Karpas-422 (cell line): ENCODE measurements around the gene ELMO3. TPM values are rescaled to one million over a fixed set of nuclear protein-coding genes. Genes with fewer than 3 reads are reported as not detected.

ENCODE experiments used
- DNase-seq: peaks from one replicate; pipeline ENCODE4 v3.0.0-alpha.2; 2015
- H2AFZ ChIP-seq: fragments of 200-600 bp; sonication (generic); 2 replicates; pipeline ENCODE4 v1.6.1; 2014; ENCODE audit warnings: antibody characterized with exemption, low read length, mixed read lengths
- H3K27ac ChIP-seq: fragments of 200-600 bp; sonication (generic); 2 replicates; pipeline ENCODE4 v1.5.1; 2014; ENCODE audit warnings: mild to moderate bottlenecking, low read length, moderate library complexity
- H3K27me3 ChIP-seq: fragments of 200-600 bp; sonication (generic); 2 replicates; pipeline ENCODE4 v1.6.1; 2014; ENCODE audit warnings: low read length, mixed read lengths
- H3K36me3 ChIP-seq: fragments of 200-600 bp; sonication (generic); 2 replicates; pipeline ENCODE4 v1.6.1; 2014; ENCODE audit warnings: low read length, mixed read lengths; ENCODE audit not compliant: insufficient read depth
- H3K4me1 ChIP-seq: fragments of 200-600 bp; sonication (generic); 2 replicates; pipeline ENCODE4 v1.6.1; 2014; ENCODE audit warnings: mild to moderate bottlenecking, low read length, mixed read lengths
- H3K4me2 ChIP-seq: fragments of 200-600 bp; sonication (generic); 2 replicates; pipeline ENCODE4 v1.6.1; 2014; ENCODE audit warnings: low read length, low read depth, mild to moderate bottlenecking; ENCODE audit not compliant: poor library complexity, severe bottlenecking
- H3K4me3 ChIP-seq: fragments of 200-600 bp; sonication (generic); 2 replicates; pipeline ENCODE4 v1.5.1; 2014; ENCODE audit warnings: mild to moderate bottlenecking, antibody characterized with exemption, low read length, mixed read lengths
- H3K79me2 ChIP-seq: fragments of 200-600 bp; sonication (generic); 2 replicates; pipeline ENCODE4 v1.6.1; 2014; ENCODE audit warnings: mild to moderate bottlenecking, low read length, mixed read lengths
- H3K9ac ChIP-seq: fragments of 200-600 bp; sonication (generic); 2 replicates; pipeline ENCODE4 v1.6.0; 2014; ENCODE audit warnings: low read length
- H3K9me2 ChIP-seq: fragments of 200-600 bp; sonication (generic), shearing (Covaris generic); replicated peaks from 2 replicates; pipeline ENCODE4 v1.6.0; 2014; ENCODE audit warnings: mild to moderate bottlenecking, low read length, moderate library complexity; ENCODE audit not compliant: insufficient read depth
- H3K9me3 ChIP-seq: fragments of 300-700, 200-600 bp; sonication (generic); 2 replicates; pipeline ENCODE4 v1.6.1; 2014; ENCODE audit warnings: low read length, mixed read lengths
- H4K20me1 ChIP-seq: fragments of 200-600 bp; sonication (generic); 2 replicates; pipeline ENCODE4 v1.6.1; 2014; ENCODE audit warnings: mild to moderate bottlenecking, antibody characterized with exemption, low read length, low read depth; ENCODE audit not compliant: insufficient read depth
- total RNA-seq: library from RNA; depleted of rRNA; stranded (reverse); fragments of >200 nt; shearing (Covaris generic); gene quantifications from 2 replicates; pipeline ENCODE4 v1.2.3, GENCODE V29; 2014; ENCODE audit warnings: low replicate concordance

ELMO3 gene
- total RNA-seq, 1 experiment from 2014 or later, result 0.82 TPM

DNA sequence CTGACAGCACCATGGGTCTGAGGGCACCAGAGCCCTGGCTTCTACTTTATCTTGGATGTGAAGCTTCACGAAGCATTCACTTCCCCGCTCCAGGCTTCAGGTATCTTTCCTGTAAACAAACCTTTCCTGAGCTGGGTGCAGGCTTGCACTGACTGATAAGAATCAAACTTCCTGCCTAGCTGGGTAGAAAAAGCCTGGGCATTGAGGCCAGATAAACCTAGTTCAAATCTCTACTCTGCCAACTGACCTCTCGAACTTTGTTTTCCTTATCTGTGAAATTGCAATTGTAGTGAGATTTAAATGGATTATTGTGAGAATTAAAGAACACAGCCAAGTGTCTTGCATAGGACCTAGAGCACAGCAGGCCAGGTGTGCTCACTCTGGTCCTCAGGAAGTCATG lies 25.1 kb downstream of the ELMO3 start:
- H3K36me3 ChIP-seq, result peaks cover 4% of the 10 kb centered on the region; the same call in 1 of the 2 replicates
- H3K27ac ChIP-seq, result no peak overlapping the region
- peaks cover 27% of the 10 kb centered on the region for H3K79me2 ChIP-seq
- no peak overlapping the region for H3K4me2 ChIP-seq
- no peak overlapping the region for H3K4me3 ChIP-seq
- DNase-seq, result no peak
- no peak overlapping the region for H2AFZ ChIP-seq
- H3K4me1 ChIP-seq, result peaks cover 30% of the 10 kb centered on the region
- no peaks in the 10 kb centered on the region for H3K9me2 ChIP-seq
- no peak overlapping the region for H3K9ac ChIP-seq
- no peaks in the 10 kb centered on the region for H3K27me3 ChIP-seq
- peaks cover 10% of the 10 kb centered on the region; the same call in 1 of the 2 replicates for H4K20me1 ChIP-seq
- no peaks in the 10 kb centered on the region for H3K9me3 ChIP-seq

DNA sequence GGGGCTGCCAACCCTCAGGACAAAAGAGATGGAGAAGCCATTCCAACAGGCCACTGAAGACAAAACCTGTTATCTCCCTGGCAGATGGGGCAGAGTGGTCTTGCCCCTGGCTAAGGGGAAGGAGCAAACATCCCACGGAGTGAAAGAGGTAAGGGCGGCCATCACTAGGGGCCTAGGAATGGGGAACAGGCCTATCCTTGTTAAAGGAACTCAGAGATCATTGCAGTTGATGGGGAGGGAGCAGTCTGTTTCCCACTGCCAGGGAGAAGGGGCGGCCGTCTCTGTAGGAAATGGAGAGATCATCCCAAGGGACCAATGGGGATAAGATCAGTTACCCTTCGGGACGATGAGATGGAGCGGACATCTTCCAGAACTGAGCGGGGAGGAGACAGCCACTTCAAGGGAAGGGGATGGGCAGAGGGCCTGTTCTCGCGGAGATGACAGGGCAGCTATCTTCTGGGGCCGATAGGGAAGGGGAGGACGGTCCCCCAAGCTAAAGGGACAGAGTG lies 27.4 kb downstream of the ELMO3 start:
- H3K27ac ChIP-seq, result peak overlapping the region; percentile 5; the same call in 1 of the 2 replicates
- peak overlapping the region; percentile 91 for H3K4me2 ChIP-seq
- peak overlapping the region; percentile 38; the same call in 1 of the 2 replicates for H2AFZ ChIP-seq
- peak overlapping the region; percentile 79 for H3K9ac ChIP-seq
- no peak for DNase-seq
- H4K20me1 ChIP-seq, result peaks cover 10% of the 10 kb centered on the region; the same call in 1 of the 2 replicates
- H3K4me3 ChIP-seq, result peak overlapping the region; percentile 97
- H3K4me1 ChIP-seq, result peaks cover 30% of the 10 kb centered on the region
- no peaks in the 10 kb centered on the region for H3K9me2 ChIP-seq
- H3K36me3 ChIP-seq, result peaks cover 9% of the 10 kb centered on the region; the same call in 1 of the 2 replicates
- H3K9me3 ChIP-seq, result no peaks in the 10 kb centered on the region
- peaks cover 29% of the 10 kb centered on the region for H3K79me2 ChIP-seq
- no peaks in the 10 kb centered on the region for H3K27me3 ChIP-seq

DNA sequence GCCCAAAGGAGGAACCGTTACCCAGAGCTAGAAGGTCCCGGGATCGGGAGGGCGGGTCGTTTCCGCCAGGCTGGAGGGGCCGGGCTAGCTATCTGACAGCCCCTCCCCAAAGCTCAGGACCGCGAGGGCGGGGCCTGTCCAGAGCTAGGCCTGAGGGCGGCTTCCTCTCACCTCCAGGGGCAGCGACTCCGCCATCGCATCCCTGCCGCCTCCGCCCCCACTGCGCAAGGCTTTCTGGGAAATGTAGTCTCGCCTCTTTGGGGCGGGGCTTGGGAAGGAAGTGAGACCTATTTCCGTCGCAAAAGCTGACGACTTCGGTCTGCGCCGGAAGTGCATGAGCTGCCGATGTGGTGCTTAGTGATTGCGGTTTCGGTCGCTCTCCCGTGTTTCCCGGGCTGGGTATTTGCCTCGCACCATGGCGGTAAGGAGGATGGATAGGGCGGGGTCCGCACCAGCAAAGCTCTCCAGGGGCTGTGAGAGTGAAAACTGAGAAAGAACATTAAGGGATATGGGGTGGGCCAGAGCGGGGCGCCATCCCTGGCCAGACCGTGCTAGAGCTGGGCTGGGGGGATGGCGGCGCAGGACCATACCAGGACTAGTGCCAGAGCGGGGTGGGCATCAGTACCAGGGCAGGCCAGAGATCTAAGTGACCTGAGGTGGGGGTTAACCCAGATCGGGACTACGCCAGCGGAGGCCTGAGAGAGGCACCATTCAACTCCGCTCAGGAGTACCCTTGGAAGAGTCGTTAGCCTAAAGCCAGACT lies 28.1 kb downstream of the ELMO3 start, which contains the start of gene TMEM208:
Gene TMEM208 (plus strand): TSS at position 327 of the 763 bp plus-strand sequence. CDS start 89 bp downstream, at position 416.
- H2AFZ ChIP-seq, result peak within 1 kb of the TSS; percentile 38; the same call in 1 of the 2 replicates

DNA sequence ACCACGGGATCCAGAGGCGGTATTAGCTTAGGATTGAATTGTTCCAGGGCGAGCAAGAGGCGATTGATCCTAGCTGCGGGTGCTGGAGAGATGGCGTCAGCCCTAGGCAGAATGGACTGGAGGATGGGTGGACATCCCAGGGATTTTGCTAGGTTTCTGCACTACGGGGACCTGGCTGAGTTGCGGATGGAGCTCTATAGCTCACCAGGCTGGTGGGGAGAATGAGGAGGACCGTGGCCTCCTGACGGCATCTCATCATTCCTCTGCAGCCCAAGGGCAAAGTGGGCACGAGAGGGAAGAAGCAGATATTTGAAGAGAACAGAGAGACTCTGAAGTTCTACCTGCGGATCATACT lies 28.6 kb downstream of the ELMO3 start:
- Histone ChIP-seq H4K20me1 (peaks cover 10% of the 10 kb centered on the region; the same call in 1 of the 2 replicates), H3K36me3 (peaks cover 15% of the 10 kb centered on the region; the same call in 1 of the 2 replicates), H3K4me3 (peak overlapping the region; percentile 97), H3K79me2 (peaks cover 29% of the 10 kb centered on the region), H3K4me2 (peak overlapping the region; percentile 91), H3K9me2 (no peaks in the 10 kb centered on the region), H2AFZ (no peak overlapping the region), H3K27ac (no peak overlapping the region), H3K27me3 (no peaks in the 10 kb centered on the region), H3K9ac (peak overlapping the region; percentile 91), H3K9me3 (no peaks in the 10 kb centered on the region), H3K4me1 (peaks cover 30% of the 10 kb centered on the region)
- DNase-seq, result no peak

More for the DNA sequence above, 28.1 kb downstream of the ELMO3 start, which contains the start of gene TMEM208:
- Histone ChIP-seq H3K79me2 (peaks cover 29% of the 10 kb centered on the region), H3K4me1 (peaks cover 30% of the 10 kb centered on the region), H3K4me3 (peak within 1 kb of the TSS; percentile 97), H3K9me3 (no peaks in the 10 kb centered on the region), H4K20me1 (peaks cover 10% of the 10 kb centered on the region; the same call in 1 of the 2 replicates), H3K9ac (peak within 1 kb of the TSS; percentile 91), H3K27ac (peak within 1 kb of the TSS; percentile 5; the same call in 1 of the 2 replicates), H3K4me2 (peak within 1 kb of the TSS; percentile 91), H3K36me3 (peaks cover 15% of the 10 kb centered on the region; the same call in 1 of the 2 replicates), H3K9me2 (no peaks in the 10 kb centered on the region), H3K27me3 (no peaks in the 10 kb centered on the region)
- peak; percentile 100 for DNase-seq

DNA sequence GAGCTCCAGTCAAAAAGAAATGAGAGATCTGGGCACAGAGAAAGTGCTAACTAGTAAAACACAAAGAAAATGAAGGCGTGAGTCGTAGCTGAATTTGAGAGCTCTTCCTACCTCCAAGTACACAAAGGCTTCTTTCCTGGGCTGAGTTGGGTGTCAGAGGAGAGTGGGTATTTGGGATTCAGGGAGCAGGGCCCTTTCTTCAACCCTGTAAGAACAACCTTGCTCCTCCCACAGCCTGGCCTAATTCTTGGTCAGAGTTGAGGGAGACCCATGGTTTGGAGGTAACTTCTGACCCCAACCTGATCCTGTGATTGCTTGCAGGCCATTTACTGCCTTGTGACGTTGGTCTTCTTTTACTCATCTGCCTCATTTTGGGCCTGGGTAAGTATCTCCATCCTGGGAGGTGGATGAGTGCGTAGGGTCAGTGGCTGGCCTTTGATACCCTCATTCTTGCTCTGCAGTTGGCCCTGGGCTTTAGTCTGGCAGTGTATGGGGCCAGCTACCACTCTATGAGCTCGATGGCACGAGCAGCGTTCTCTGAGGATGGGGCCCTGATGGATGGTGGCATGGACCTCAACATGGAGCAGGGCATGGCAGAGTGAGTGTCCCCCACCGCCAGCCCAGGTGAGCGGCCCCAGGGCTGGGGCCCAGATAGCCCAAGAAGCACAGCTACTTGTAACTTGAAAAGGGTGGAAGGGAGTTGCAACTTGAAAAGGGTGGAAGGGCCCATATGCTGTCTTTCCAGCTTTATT lies 29.3 kb downstream of the ELMO3 start:
- H3K9ac ChIP-seq, result peak overlapping the region; percentile 91

DNA sequence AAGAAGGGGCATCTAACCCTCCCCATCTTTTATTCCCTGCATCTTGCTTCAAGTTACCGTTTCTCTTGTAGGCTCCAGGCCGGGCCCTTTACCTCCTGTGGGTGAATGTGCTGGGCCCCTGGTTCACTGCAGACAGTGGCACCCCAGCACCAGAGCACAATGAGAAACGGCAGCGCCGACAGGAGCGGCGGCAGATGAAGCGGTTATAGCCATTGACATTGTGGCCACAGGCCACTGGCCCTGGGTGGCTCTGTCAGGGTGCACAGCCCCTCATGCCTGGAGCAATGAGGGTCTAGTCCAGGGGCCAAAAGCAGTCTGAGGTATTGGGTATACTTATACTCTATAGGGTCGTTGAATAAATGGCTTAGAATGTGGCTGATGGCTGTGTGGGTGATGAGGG lies 30.0 kb downstream of the ELMO3 start:
- no peak overlapping the region for H2AFZ ChIP-seq
- DNase-seq, result no peak
- H3K27ac ChIP-seq, result no peak overlapping the region
- H3K36me3 ChIP-seq, result peaks cover 15% of the 10 kb centered on the region; the same call in 1 of the 2 replicates
- peaks cover 29% of the 10 kb centered on the region for H3K79me2 ChIP-seq
- no peaks in the 10 kb centered on the region for H3K9me3 ChIP-seq
- no peak overlapping the region for H3K9ac ChIP-seq
- no peak overlapping the region for H3K4me3 ChIP-seq
- H3K4me2 ChIP-seq, result no peak overlapping the region
- H3K9me2 ChIP-seq, result no peaks in the 10 kb centered on the region
- no peaks in the 10 kb centered on the region for H3K27me3 ChIP-seq
- H4K20me1 ChIP-seq, result peaks cover 10% of the 10 kb centered on the region; the same call in 1 of the 2 replicates
- H3K4me1 ChIP-seq, result peaks cover 30% of the 10 kb centered on the region

More for the DNA sequence above, 29.3 kb downstream of the ELMO3 start:
- Histone ChIP-seq H3K27ac (no peak overlapping the region), H3K4me2 (peak overlapping the region; percentile 91), H3K27me3 (no peaks in the 10 kb centered on the region), H3K9me2 (no peaks in the 10 kb centered on the region), H2AFZ (no peak overlapping the region), H3K4me3 (peak overlapping the region; percentile 97), H3K4me1 (peaks cover 30% of the 10 kb centered on the region), H4K20me1 (peaks cover 10% of the 10 kb centered on the region; the same call in 1 of the 2 replicates), H3K79me2 (peaks cover 29% of the 10 kb centered on the region), H3K36me3 (peaks cover 15% of the 10 kb centered on the region; the same call in 1 of the 2 replicates), H3K9me3 (no peaks in the 10 kb centered on the region)
- DNase-seq, result no peak

DNA sequence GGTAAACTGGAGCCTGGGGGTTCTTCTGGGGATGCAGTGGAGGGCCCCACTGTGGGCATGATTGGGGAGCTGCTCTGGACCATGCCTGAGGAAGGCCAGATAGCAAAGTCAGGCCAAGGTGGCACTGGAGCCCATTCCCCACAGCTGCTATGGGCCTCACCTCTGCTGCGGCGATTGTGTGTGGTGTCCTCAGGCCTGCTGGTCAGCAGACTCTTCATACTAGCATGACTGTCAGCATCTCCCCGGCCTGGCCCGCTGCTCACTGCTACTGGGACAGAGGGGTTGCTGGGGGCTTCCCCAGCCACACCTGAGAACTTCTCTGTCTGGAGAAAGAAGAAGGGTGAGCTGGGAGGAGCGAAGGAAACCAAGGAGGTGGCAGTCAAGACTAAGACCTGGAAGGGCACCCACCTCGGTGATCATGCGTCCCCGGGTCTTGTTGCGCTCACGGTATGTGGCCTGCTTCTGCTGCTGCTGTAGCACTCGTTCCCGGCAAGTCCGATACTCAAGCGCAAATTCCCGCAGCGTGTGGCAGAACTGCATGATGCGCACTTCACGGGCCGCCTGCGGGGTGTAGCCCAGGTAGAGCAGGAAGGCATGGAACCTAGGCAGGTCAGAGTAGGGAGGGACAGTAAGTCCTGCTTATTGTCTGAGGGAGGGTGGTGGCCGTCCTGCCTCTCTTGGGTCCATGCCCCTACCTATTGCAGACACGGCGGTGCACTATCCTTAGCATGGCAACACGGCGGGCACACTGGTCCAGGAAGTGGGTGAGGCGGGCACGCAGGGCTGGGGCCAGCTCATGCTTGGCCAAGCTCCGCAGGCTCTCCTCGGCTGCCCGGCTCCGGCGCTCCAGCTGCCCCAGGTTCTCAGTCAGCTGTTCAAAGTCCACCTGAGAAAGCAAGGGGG lies 31.2 kb downstream of the ELMO3 start:
- no peaks in the 10 kb centered on the region for H3K9me3 ChIP-seq
- H2AFZ ChIP-seq, result no peak overlapping the region
- H3K4me1 ChIP-seq, result peaks cover 23% of the 10 kb centered on the region
- no peak overlapping the region for H3K9ac ChIP-seq
- no peak overlapping the region for H3K4me2 ChIP-seq
- no peaks in the 10 kb centered on the region for H3K9me2 ChIP-seq
- peaks cover 29% of the 10 kb centered on the region for H3K79me2 ChIP-seq
- H3K27ac ChIP-seq, result no peak overlapping the region
- peaks cover 10% of the 10 kb centered on the region; the same call in 1 of the 2 replicates for H4K20me1 ChIP-seq
- DNase-seq, result no peak
- H3K27me3 ChIP-seq, result no peaks in the 10 kb centered on the region
- H3K4me3 ChIP-seq, result no peak overlapping the region
- H3K36me3 ChIP-seq, result peaks cover 15% of the 10 kb centered on the region; the same call in 1 of the 2 replicates
